OCI-LY3 (cell line): Measurements from ENCODE around the gene RCAN2.

ENCODE experiments used
- H2AFZ ChIP-seq: fragments of 200-600, 300-600 bp; shearing (Covaris generic); 2 replicates; pipeline ENCODE4 v1.6.0; 2014; ENCODE audit warnings: antibody characterized with exemption, low read depth, low read length
- H3K27ac ChIP-seq: fragments of 200-600, 300-600 bp; sonication (generic); 2 replicates; pipeline ENCODE4 v1.5.1; 2014; ENCODE audit warnings: mild to moderate bottlenecking, low read length, moderate library complexity, mixed read lengths
- H3K27me3 ChIP-seq: fragments of 200-600, 300-600 bp; sonication (generic); 2 replicates; pipeline ENCODE4 v1.6.1; 2014; ENCODE audit warnings: low read depth, low read length, mixed read lengths
- H3K36me3 ChIP-seq: fragments of 200-600, 300-600 bp; sonication (generic); replicated peaks from 2 replicates; pipeline ENCODE3; 2014; ENCODE audit warnings: low read depth, low read length, mixed read lengths
- H3K4me1 ChIP-seq: fragments of 300-600, 200-600 bp; sonication (generic); 2 replicates; pipeline ENCODE4 v1.6.1; 2014; ENCODE audit warnings: low read length, mixed read lengths
- H3K4me2 ChIP-seq: fragments of 200-600, 300-600 bp; sonication (generic); 2 replicates; pipeline ENCODE4 v1.6.1; 2014; ENCODE audit warnings: low read length, mixed read lengths
- H3K4me3 ChIP-seq: fragments of 300-600, 200-600 bp; sonication (generic); 2 replicates; pipeline ENCODE4 v1.5.1; 2014; ENCODE audit warnings: antibody characterized with exemption, mild to moderate bottlenecking, low read length, moderate library complexity
- H3K79me2 ChIP-seq: fragments of 300-600, 200-600 bp; shearing (Covaris generic); 2 replicates; pipeline ENCODE4 v1.6.1; 2014; ENCODE audit warnings: mild to moderate bottlenecking, low read length, mixed read lengths
- H3K9ac ChIP-seq: fragments of 300-600, 200-600 bp; shearing (Covaris generic); 2 replicates; pipeline ENCODE4 v1.6.0; 2014; ENCODE audit warnings: mild to moderate bottlenecking, low read length, moderate library complexity
- H3K9me3 ChIP-seq: fragments of 200-600, 300-600 bp; shearing (Covaris generic); 2 replicates; pipeline ENCODE4 v1.6.1; 2014; ENCODE audit warnings: low read length, mixed read lengths; ENCODE audit not compliant: insufficient read depth
- H4K20me1 ChIP-seq: fragments of 200-600, 300-600 bp; sonication (generic); 2 replicates; pipeline ENCODE4 v1.6.1; 2016; ENCODE audit warnings: low read length, mixed read lengths; ENCODE audit not compliant: insufficient read depth
- EZH2phosphoT487 ChIP-seq: fragments of 200-600 bp; shearing (Covaris generic); IDR thresholded peaks from 2 replicates; pipeline ENCODE4 v1.6.1; 2018; ENCODE audit warnings: antibody characterized with exemption, mixed run types, low read depth
- TF ChIP-seq, protein P1 (sequence below): fragments of 200-600, 300-600 bp; sonication (generic); IDR thresholded peaks from 2 replicates; pipeline ENCODE4 v1.5.1; 2014; ENCODE audit warnings: antibody characterized with exemption, low read length, low read depth

RCAN2 gene

DNA sequence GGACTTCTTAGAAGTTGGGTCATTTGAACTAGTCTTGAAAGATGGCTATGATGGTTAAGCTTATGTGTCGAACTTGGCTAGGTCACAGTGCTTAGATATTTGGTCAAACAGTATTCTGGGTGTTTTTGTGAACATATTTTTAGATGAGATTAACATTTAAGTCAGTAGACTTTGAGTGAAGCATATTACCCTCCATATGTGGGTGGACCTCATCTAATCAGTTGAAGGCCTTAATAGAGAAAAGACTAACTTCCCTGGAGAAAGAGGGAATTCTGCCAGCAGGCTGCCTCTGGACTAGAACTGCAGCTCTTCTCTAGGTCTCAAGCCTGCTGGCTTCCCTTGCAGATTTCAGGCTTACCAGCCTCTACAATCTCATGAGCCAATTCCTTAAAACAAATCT is 76.9 kb downstream of the RCAN2 start:
- H3K4me3 ChIP-seq = no peak overlapping the region
- no peak for TF ChIP-seq EZH2phosphoT487

DNA sequence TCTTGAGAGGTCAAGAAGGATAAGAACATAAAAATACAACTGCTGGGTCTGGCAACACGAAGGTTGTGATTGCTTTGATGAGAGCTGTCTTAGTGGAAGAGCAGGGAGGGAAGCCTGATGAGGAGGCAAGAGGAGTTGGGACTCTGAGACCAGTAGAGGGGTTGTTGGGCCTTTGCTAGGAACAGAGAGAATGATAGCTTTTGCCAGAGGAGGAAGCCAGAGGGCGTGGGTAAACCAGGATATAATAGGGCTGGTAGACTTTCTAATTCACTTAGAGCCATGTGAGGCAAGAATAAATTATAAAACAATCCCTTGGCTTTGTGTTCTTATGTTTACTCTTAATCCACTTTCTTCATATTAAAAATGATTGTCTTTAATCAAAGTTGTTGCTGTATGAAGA is 78.6 kb downstream of the RCAN2 start:
- Histone ChIP-seq H3K4me1 (peaks cover 28% of the 10 kb centered on the region), H2AFZ (no peak overlapping the region), H3K4me2 (no peak overlapping the region), H3K27ac (no peak overlapping the region), H3K36me3 (no peaks in the 10 kb centered on the region), H3K79me2 (no peaks in the 10 kb centered on the region), H3K9ac (no peak overlapping the region), H4K20me1 (no peaks in the 10 kb centered on the region), H3K9me3 (no peaks in the 10 kb centered on the region), H3K4me3 (no peak overlapping the region), H3K27me3 (no peaks in the 10 kb centered on the region)
- TF ChIP-seq EZH2phosphoT487 = no peak
- TF ChIP-seq, protein P1, sequence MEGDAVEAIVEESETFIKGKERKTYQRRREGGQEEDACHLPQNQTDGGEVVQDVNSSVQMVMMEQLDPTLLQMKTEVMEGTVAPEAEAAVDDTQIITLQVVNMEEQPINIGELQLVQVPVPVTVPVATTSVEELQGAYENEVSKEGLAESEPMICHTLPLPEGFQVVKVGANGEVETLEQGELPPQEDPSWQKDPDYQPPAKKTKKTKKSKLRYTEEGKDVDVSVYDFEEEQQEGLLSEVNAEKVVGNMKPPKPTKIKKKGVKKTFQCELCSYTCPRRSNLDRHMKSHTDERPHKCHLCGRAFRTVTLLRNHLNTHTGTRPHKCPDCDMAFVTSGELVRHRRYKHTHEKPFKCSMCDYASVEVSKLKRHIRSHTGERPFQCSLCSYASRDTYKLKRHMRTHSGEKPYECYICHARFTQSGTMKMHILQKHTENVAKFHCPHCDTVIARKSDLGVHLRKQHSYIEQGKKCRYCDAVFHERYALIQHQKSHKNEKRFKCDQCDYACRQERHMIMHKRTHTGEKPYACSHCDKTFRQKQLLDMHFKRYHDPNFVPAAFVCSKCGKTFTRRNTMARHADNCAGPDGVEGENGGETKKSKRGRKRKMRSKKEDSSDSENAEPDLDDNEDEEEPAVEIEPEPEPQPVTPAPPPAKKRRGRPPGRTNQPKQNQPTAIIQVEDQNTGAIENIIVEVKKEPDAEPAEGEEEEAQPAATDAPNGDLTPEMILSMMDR = peak; percentile 36

More for the DNA sequence above, 76.9 kb downstream of the RCAN2 start:
- peaks cover 28% of the 10 kb centered on the region for H3K4me1 ChIP-seq
- no peak overlapping the region for H3K27ac ChIP-seq
- no peaks in the 10 kb centered on the region for H3K9me3 ChIP-seq
- H3K27me3 ChIP-seq = no peaks in the 10 kb centered on the region
- no peaks in the 10 kb centered on the region for H4K20me1 ChIP-seq
- no peak overlapping the region for H3K9ac ChIP-seq
- no peaks in the 10 kb centered on the region for H3K36me3 ChIP-seq
- H3K4me2 ChIP-seq = no peak overlapping the region
- H3K79me2 ChIP-seq = no peaks in the 10 kb centered on the region
- H2AFZ ChIP-seq = no peak overlapping the region

DNA sequence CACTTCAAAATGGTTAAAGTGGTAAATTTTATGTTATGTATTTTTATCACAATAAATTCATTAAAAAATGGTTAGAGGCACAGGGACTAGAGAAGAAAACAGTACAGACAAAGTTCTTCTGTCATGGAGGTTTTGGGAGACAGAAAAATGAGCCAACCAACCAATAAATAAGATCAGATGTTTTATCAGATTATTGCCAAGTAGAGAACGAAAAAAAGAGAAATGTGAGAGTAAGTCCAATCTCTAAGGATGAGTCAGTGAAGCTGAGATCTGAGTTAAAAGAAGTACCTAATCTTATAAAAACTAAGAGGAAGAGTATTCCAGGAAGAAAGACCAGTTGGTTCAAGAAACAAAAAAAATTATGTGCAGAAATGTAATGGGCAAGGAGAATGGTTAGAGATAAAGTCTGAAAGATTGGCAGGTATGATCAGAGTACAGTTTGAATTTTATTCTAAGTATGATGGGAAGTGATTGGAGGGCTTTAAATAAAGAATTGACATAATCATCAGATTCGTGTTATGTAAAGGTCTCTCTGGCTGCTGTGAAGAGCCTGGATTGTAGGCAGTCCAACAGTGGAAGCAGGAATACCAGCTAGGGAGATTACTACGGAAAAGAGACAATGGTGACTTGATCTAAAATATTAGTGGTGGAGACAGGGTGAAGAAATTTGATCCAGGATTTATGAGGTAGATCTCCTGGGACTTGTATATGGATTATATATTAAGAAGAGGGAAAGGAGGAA is 79.6 kb downstream of the RCAN2 start:
- no peak overlapping the region for H3K27ac ChIP-seq
- H3K4me2 ChIP-seq = no peak overlapping the region
- peaks cover 28% of the 10 kb centered on the region for H3K4me1 ChIP-seq
- H3K27me3 ChIP-seq = no peaks in the 10 kb centered on the region
- no peak overlapping the region for H2AFZ ChIP-seq
- no peaks in the 10 kb centered on the region for H4K20me1 ChIP-seq
- TF ChIP-seq, protein P1 = no peak
- TF ChIP-seq EZH2phosphoT487 = no peak
- H3K79me2 ChIP-seq = no peaks in the 10 kb centered on the region
- H3K4me3 ChIP-seq = no peak overlapping the region
- H3K9ac ChIP-seq = no peak overlapping the region
- no peaks in the 10 kb centered on the region for H3K36me3 ChIP-seq
- no peaks in the 10 kb centered on the region for H3K9me3 ChIP-seq

DNA sequence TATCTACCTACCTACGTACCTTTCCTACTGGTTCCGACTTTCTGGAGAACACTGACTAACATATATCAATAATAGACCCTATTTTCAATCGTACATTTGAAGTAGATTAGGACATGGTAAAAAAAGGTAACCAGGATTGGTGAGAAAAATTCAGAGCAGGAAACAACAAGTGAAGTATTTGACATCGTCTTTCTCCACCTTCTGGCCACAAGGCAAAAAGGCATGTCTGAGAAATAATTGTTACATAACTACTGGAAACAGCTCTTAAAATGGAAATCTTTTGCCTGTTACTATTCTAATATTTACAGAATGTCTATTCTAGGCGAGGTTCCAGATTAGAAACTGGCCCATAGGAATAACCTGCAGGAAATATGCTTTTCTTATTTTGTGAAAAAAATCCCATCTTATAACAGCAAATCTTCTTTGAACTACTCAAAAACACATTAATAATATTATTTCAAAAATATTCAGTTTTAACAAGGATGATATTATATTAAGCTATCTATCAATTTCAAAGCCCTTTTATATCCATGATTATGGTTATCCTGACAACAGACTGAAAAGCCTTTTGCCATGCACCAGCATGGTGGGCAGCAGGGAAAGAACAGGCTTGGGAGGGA is 80.8 kb downstream of the RCAN2 start:
- Histone ChIP-seq H3K9ac (no peak overlapping the region), H3K27ac (no peak overlapping the region), H4K20me1 (no peaks in the 10 kb centered on the region), H3K36me3 (no peaks in the 10 kb centered on the region), H3K4me2 (no peak overlapping the region), H2AFZ (no peak overlapping the region), H3K79me2 (no peaks in the 10 kb centered on the region), H3K27me3 (no peaks in the 10 kb centered on the region), H3K4me3 (no peak overlapping the region), H3K4me1 (peaks cover 22% of the 10 kb centered on the region), H3K9me3 (no peaks in the 10 kb centered on the region)
- TF ChIP-seq EZH2phosphoT487 = no peak
- TF ChIP-seq, protein P1 = peak; percentile 95
